ENCODE measurements around the gene YWHAG. TPM values are rescaled to one million over a fixed set of nuclear protein-coding genes. Genes with fewer than 3 reads are reported as not detected.
"Not testable (repeated sequence)": the region's sequence is repeated elsewhere in the genome, so short reads cannot be mapped to it uniquely, and the experiment has no call there.

The YWHAG gene
- total RNA-seq, 2 experiments from 2014 or later = 138 to 143 TPM

DNA sequence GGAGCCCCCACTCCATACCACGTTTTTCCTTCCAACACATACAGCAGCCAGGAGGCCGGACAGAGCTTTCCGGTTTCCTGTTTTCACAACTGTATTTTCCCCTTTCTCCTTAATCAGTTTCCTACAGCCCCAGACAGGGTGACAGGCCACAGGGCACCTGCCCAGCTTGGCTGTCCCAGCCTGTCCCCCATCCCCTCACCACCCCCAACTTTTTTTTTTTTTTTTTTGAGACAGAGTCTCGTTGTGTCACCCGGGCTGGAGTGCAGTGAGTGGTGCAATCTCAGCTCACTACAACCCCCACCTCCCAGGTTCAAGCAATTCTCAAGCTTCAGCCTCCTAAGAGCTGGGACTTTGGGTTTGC lies 66.6 kb downstream of the YWHAG start:
- POLR2A ChIA-PET = interaction anchor here (0.9 to 1.1 kb wide), 3 partner anchors 11 to 26 kb away, joined by 3 to 5 read pairs (median 3); no protein-coding TSS in a partner anchor
- CTCF ChIA-PET = interaction anchor here (0.6 to 4.8 kb wide), 11 partner anchors 12 to 125 kb away, joined by 3 to 78 read pairs (median 13); partner anchors contain the start of gene HSPB1
- H3K4me3 Mint-ChIP-seq = no peak overlapping the region

GRCh38 chr7:76291351-76292212 lies 67.2 kb downstream of the YWHAG start:
- ATAC-seq (peak; percentile 94), DNase-seq (peak; percentile 95)
- TF ChIP-seq, protein P1, sequence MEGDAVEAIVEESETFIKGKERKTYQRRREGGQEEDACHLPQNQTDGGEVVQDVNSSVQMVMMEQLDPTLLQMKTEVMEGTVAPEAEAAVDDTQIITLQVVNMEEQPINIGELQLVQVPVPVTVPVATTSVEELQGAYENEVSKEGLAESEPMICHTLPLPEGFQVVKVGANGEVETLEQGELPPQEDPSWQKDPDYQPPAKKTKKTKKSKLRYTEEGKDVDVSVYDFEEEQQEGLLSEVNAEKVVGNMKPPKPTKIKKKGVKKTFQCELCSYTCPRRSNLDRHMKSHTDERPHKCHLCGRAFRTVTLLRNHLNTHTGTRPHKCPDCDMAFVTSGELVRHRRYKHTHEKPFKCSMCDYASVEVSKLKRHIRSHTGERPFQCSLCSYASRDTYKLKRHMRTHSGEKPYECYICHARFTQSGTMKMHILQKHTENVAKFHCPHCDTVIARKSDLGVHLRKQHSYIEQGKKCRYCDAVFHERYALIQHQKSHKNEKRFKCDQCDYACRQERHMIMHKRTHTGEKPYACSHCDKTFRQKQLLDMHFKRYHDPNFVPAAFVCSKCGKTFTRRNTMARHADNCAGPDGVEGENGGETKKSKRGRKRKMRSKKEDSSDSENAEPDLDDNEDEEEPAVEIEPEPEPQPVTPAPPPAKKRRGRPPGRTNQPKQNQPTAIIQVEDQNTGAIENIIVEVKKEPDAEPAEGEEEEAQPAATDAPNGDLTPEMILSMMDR (IDR thresholded peaks at IDR 0.05) = peak; percentile 96
- H3K36me3 Mint-ChIP-seq (ENCODE audit: low read depth) = no peaks in the 10 kb centered on the region
- H3K4me3 Mint-ChIP-seq = peak overlapping the region; percentile 31
- peak overlapping the region; percentile 81 for H3K27ac Mint-ChIP-seq
- CTCF ChIA-PET = interaction anchor here (0.7 to 4.8 kb wide), 28 partner anchors 8 to 121 kb away, joined by 3 to 78 read pairs (median 4); partner anchors contain the start of genes HSPB1, SRRM3 and YWHAG
- intact Hi-C loops (cut with micrococcal nuclease) = no loop called here
- no peaks in the 10 kb centered on the region for H3K27me3 Mint-ChIP-seq
- peaks cover 13% of the 10 kb centered on the region for H3K4me1 Mint-ChIP-seq (ENCODE audit: low read depth)
- H3K9me3 Mint-ChIP-seq = no peaks in the 10 kb centered on the region
- POLR2A ChIA-PET = interaction anchor here (0.7 to 1.1 kb wide), 5 partner anchors 12 to 162 kb away, joined by 3 to 5 read pairs (median 4); no protein-coding TSS in a partner anchor

More for the DNA sequence above, 66.6 kb downstream of the YWHAG start:
- DNase-seq (no peak), ATAC-seq (no peak)
- intact Hi-C loops (cut with micrococcal nuclease) = no loop called here
- Mint-ChIP-seq H3K4me1 (ENCODE audit: low read depth) (peaks cover 13% of the 10 kb centered on the region), H3K9me3 (no peaks in the 10 kb centered on the region), H3K36me3 (ENCODE audit: low read depth) (no peaks in the 10 kb centered on the region), H3K27ac (no peak overlapping the region), H3K27me3 (no peaks in the 10 kb centered on the region)
- TF ChIP-seq, protein P1 (IDR thresholded peaks at IDR 0.05) = no peak

- ATAC-seq; H3K27me3 Mint-ChIP-seq; H3K36me3 Mint-ChIP-seq (ENCODE audit: low read depth); DNase-seq; H3K9me3 Mint-ChIP-seq; intact Hi-C loops (cut with micrococcal nuclease): not testable (repeated sequence)
- peaks cover 13% of the 10 kb centered on the region for H3K4me1 Mint-ChIP-seq (ENCODE audit: low read depth)
- peak overlapping the region; percentile 81 for H3K27ac Mint-ChIP-seq
- POLR2A ChIA-PET = interaction anchor here (0.7 to 1.0 kb wide), 2 partner anchors 12 to 161 kb away, joined by 4 read pairs; no protein-coding TSS in a partner anchor
- CTCF ChIA-PET = interaction anchor here (0.7 to 4.8 kb wide), 28 partner anchors 9 to 121 kb away, joined by 3 to 78 read pairs (median 4); partner anchors contain the start of genes HSPB1, SRRM3 and YWHAG
- H3K4me3 Mint-ChIP-seq = peak overlapping the region; percentile 31
These were observed 67.9 kb downstream of the YWHAG start for GRCh38 chr7:76290847-76291350.

DNA sequence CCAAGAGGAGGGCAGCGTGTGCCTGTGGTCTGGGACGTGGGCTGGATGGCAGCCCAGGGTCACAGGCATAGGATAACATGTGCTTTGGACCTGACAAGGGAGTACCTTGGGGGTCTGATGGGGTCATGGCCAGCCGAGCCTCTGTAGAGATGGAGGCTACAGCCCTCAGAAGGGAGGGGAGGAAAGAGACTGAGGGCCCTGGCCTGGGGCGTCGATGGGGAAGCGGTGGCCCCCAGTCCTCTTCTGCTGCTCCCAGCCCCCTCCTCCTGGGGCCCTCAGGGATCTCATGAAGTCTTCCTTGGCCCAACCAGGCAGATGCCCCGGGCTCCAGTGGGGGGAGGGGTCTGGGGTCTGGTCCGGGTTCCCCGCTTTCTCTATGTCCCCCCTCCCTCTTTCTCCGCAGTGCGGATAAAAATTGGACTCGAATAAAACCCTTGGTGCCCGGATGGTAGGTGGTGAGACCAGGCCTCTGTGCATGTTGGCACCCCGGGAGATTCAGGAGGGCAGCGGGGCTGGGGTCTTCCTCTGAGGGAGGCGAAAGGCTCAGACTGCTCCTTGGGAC lies 71.9 kb downstream of the YWHAG start:
- POLR2A ChIA-PET = interaction anchor here (1.3 kb wide), 1 partner anchor 13 kb away, joined by 4 read pairs; no protein-coding TSS in a partner anchor
- intact Hi-C loops (cut with micrococcal nuclease) = no loop called here
- peaks cover 14% of the 10 kb centered on the region for H3K4me1 Mint-ChIP-seq (ENCODE audit: low read depth)
- no peaks in the 10 kb centered on the region for H3K9me3 Mint-ChIP-seq
- no peak overlapping the region for H3K27ac Mint-ChIP-seq
- CTCF ChIA-PET = interaction anchor here (1.9 kb wide), 1 partner anchor 27 kb away, joined by 8 read pairs; no protein-coding TSS in a partner anchor
- H3K4me3 Mint-ChIP-seq = no peak overlapping the region
- TF ChIP-seq, protein P1 (IDR thresholded peaks at IDR 0.05) = no peak
- H3K27me3 Mint-ChIP-seq = peaks cover 17% of the 10 kb centered on the region
- H3K36me3 Mint-ChIP-seq (ENCODE audit: low read depth) = no peaks in the 10 kb centered on the region
- ATAC-seq = no peak
- DNase-seq = no peak

All from activated CD8-positive, alpha-beta T cell treated with anti-CD3 and anti-CD28 coated beads for 36 hours (primary cell).